Osteoblast (primary cell): Measurements from ENCODE around the gene RPL11. TPM values are rescaled to one million over a fixed set of nuclear protein-coding genes. Genes with fewer than 3 reads are reported as not detected.
A peak's percentile ranks its signal among the peaks of the same experiment; 100 is the strongest.
"Not testable (repeated sequence)": the region's sequence is repeated elsewhere in the genome, so short reads cannot be mapped to it uniquely, and the experiment has no call there.

Experiments
- DNase-seq: peaks from one replicate; pipeline ENCODE4 v3.0.0; 2011; ENCODE audit warnings: low spot score, mixed read lengths; ENCODE audit not compliant: insufficient read length; ENCODE audit errors: missing footprints
- H2AFZ ChIP-seq: 2 replicates; pipeline ENCODE4 v1.6.0; 2011; ENCODE audit warnings: mild to moderate bottlenecking, low read length
- H3K27ac ChIP-seq: 2 replicates; pipeline ENCODE4 v1.5.1; 2011; ENCODE audit warnings: mild to moderate bottlenecking, low read depth, low read length, moderate library complexity
- H3K27me3 ChIP-seq: 2 replicates; pipeline ENCODE4 v1.6.0; 2012; ENCODE audit warnings: mild to moderate bottlenecking, control low read depth, inconsistent platforms, low read length, moderate library complexity; ENCODE audit not compliant: insufficient read depth
- H3K36me3 ChIP-seq: 2 replicates; pipeline ENCODE4 v1.5.1; 2011; ENCODE audit warnings: mild to moderate bottlenecking, low read length, control low read depth, moderate library complexity; ENCODE audit not compliant: insufficient read depth
- H3K4me1 ChIP-seq: 2 replicates; pipeline ENCODE4 v1.5.1; 2011; ENCODE audit warnings: mild to moderate bottlenecking, low read length, control low read depth, moderate library complexity; ENCODE audit not compliant: insufficient read depth
- H3K4me2 ChIP-seq: 2 replicates; pipeline ENCODE4 v1.6.0; 2011; ENCODE audit warnings: mild to moderate bottlenecking, low read length; ENCODE audit not compliant: insufficient read depth
- H3K4me3 ChIP-seq: fragments of 200-600 bp; sonication (generic); 3 replicates; pipeline ENCODE4 v1.5.1; 2012; ENCODE audit warnings: mild to moderate bottlenecking, low read length, inconsistent platforms; ENCODE audit not compliant: insufficient read depth
- H3K79me2 ChIP-seq: 2 replicates; pipeline ENCODE4 v1.6.0; 2012; ENCODE audit warnings: mild to moderate bottlenecking, low read length, control low read depth, inconsistent platforms; ENCODE audit not compliant: insufficient read depth
- H3K9me3 ChIP-seq: 2 replicates; pipeline ENCODE4 v1.5.1; 2011; ENCODE audit warnings: low read depth, low read length, control low read depth
- H4K20me1 ChIP-seq: 2 replicates; pipeline ENCODE4 v1.6.0; 2012; ENCODE audit warnings: mild to moderate bottlenecking, low read length, control low read depth; ENCODE audit not compliant: insufficient read depth
- total RNA-seq: library from RNA; depleted of rRNA; stranded (reverse); fragments of >200 nt; gene quantifications from 2 replicates; pipeline ENCODE4 v1.2.3, GENCODE V29; 2012
- TF ChIP-seq, protein P1 (sequence below): IDR thresholded peaks from 2 replicates; pipeline ENCODE4 v1.5.1; 2011; ENCODE audit warnings: mild to moderate bottlenecking, low read depth, low read length, moderate library complexity; ENCODE audit errors: extremely low read depth

Gene RPL11
- total RNA-seq, 1 donor = 693 TPM

DNA sequence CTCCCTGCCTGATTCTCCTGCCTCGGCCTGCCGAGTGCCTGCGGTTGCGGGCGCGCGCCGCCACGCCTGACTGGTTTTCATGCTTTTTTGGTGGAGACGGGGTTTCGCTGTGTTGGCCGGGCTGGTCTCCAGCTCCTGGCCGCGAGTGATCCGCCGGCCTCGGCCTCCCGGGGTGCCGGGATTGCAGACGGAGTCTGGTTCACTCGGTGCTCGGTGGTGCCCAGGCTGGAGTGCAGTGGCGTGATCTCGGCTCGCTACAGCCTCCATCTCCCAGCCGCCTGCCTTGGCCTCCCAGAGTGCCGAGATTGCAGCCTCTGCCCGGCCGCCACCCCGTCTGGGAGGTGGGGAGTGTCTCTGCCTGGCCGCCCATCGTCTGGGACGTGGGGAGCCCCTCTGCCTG lies 3.3 kb upstream of the RPL11 start:
- peaks cover 17% of the 10 kb centered on the region for H3K79me2 ChIP-seq
- peaks cover 17% of the 10 kb centered on the region for H4K20me1 ChIP-seq
- not testable (repeated sequence) for DNase-seq, H3K27me3 ChIP-seq, H3K4me2 ChIP-seq, H3K4me3 ChIP-seq, H3K36me3 ChIP-seq, H3K9me3 ChIP-seq, H3K27ac ChIP-seq, H2AFZ ChIP-seq, H3K4me1 ChIP-seq

DNA sequence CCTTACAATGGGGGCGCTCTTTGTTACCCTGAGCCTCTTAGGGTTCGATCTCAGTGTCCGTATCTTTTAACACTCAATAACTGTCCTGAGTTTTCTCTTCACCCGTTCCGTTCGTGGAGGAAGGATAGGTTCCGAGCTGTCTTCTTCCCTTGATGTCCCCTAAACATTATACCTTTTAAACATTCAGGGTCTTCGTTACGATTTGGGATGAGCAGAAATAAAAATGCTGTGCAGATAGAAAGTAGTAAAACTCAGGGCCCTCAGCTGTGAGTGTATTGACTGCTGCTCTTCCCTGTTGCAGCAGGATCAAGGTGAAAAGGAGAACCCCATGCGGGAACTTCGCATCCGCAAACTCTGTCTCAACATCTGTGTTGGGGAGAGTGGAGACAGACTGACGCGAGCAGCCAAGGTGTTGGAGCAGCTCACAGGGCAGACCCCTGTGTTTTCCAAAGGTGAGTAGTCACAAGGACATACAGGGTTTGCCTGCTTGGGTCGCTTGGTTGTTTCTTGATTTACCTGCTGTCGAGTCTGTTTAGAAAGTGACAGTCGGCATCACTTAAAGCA lies 784 bp downstream of the RPL11 start:
- Histone ChIP-seq H3K79me2 (peaks cover 58% of the 10 kb centered on the region), H3K27ac (peak overlapping the region; percentile 92), H3K4me3 (peak overlapping the region; percentile 92), H3K4me1 (peaks cover 43% of the 10 kb centered on the region), H3K4me2 (peak overlapping the region; percentile 97), H4K20me1 (peaks cover 57% of the 10 kb centered on the region), H3K27me3 (no peaks in the 10 kb centered on the region), H3K36me3 (peaks cover 51% of the 10 kb centered on the region), H2AFZ (no peak overlapping the region), H3K9me3 (no peaks in the 10 kb centered on the region)
- DNase-seq = no peak
- TF ChIP-seq, protein P1, sequence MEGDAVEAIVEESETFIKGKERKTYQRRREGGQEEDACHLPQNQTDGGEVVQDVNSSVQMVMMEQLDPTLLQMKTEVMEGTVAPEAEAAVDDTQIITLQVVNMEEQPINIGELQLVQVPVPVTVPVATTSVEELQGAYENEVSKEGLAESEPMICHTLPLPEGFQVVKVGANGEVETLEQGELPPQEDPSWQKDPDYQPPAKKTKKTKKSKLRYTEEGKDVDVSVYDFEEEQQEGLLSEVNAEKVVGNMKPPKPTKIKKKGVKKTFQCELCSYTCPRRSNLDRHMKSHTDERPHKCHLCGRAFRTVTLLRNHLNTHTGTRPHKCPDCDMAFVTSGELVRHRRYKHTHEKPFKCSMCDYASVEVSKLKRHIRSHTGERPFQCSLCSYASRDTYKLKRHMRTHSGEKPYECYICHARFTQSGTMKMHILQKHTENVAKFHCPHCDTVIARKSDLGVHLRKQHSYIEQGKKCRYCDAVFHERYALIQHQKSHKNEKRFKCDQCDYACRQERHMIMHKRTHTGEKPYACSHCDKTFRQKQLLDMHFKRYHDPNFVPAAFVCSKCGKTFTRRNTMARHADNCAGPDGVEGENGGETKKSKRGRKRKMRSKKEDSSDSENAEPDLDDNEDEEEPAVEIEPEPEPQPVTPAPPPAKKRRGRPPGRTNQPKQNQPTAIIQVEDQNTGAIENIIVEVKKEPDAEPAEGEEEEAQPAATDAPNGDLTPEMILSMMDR = no peak

GRCh38 chr1:23693599-23693998 lies 2.0 kb downstream of the RPL11 start:
- no peak for DNase-seq
- H3K4me1 ChIP-seq = peaks cover 43% of the 10 kb centered on the region
- no peaks in the 10 kb centered on the region for H3K27me3 ChIP-seq
- TF ChIP-seq, protein P1 = no peak
- peaks cover 63% of the 10 kb centered on the region for H3K36me3 ChIP-seq
- peaks cover 69% of the 10 kb centered on the region for H4K20me1 ChIP-seq
- peaks cover 70% of the 10 kb centered on the region for H3K79me2 ChIP-seq
- H3K4me3 ChIP-seq = peak overlapping the region; percentile 92
- H3K4me2 ChIP-seq = peak overlapping the region; percentile 97
- H3K27ac ChIP-seq = peak overlapping the region; percentile 92
- no peak overlapping the region for H2AFZ ChIP-seq
- no peaks in the 10 kb centered on the region for H3K9me3 ChIP-seq

GRCh38 chr1:23694371-23694770 lies 2.8 kb downstream of the RPL11 start:
- no peak overlapping the region for H3K27ac ChIP-seq
- TF ChIP-seq, protein P1 = no peak
- DNase-seq = no peak
- no peak overlapping the region for H2AFZ ChIP-seq
- no peaks in the 10 kb centered on the region for H3K9me3 ChIP-seq
- peaks cover 69% of the 10 kb centered on the region for H3K36me3 ChIP-seq
- H3K27me3 ChIP-seq = no peaks in the 10 kb centered on the region
- H3K4me2 ChIP-seq = peak overlapping the region; percentile 97
- H4K20me1 ChIP-seq = peaks cover 76% of the 10 kb centered on the region
- no peak overlapping the region for H3K4me3 ChIP-seq
- peaks cover 48% of the 10 kb centered on the region for H3K4me1 ChIP-seq
- peaks cover 78% of the 10 kb centered on the region for H3K79me2 ChIP-seq
